GM19372 (cell line): ENCODE results near the gene FAR2.

Experiments used
- ATAC-seq: cut with Tn5 transposase; IDR thresholded peaks from one replicate; pipeline ENCODE4 v1.9.1; 2021; ENCODE audit warnings: mild to moderate bottlenecking, low read depth, moderate library complexity; ENCODE audit not compliant: unreplicated experiment

The FAR2 gene

DNA sequence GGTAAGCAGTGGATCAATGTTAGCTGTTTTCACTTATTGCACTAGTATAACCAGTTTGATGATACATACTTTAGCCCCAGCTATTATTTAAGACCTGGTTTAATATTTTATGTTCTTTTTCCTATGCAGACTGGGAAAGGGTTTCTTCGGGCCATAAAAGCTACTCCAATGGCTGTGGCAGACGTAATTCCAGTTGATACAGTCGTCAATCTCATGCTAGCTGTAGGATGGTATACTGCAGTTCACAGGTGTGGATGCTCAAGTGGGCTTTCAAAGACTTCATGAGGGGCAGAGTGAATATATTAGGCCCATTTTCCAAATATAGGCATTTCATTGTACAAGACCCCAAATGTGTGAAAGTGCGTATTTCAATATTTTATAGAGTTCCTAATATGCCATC, 161.8 kb downstream of the FAR2 start:
- no peak for ATAC-seq

DNA sequence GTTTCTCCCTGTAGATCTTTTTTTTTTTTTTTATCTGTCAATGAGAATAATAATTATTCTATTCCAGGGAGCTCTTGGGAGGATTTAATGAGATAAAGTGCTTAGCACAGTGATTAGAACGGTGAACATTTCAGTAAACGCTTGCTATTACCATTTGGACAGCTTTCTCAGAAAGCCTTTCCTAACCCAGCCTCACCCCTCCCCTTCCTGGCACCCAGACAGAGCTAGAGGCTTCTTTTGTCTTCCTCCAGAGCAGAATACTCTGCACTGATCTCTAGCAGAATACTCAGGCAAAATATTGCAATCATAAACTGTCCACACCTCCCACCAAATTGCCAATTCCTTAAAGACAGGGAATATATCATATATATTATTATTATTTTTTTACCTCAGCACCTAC, 165.3 kb downstream of the FAR2 start:
- ATAC-seq = no peak

DNA sequence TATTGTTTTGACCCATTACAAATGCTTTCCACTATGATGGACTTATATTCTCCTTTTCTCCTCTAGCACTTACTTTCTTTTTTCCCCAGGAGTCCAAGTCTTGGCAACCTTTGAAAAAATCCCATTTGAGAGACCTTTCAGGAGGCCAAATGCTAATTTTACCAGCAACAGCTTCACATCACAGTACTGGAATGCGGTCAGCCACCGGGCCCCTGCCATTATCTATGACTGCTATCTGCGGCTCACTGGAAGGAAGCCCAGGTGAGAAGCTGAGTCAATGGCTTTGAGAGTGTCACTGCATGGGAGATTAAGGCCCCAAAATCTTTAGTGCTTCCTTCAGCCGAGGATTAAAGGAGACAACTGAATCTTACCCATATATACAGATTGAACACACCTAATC, 167.7 kb downstream of the FAR2 start:
- no peak for ATAC-seq

DNA sequence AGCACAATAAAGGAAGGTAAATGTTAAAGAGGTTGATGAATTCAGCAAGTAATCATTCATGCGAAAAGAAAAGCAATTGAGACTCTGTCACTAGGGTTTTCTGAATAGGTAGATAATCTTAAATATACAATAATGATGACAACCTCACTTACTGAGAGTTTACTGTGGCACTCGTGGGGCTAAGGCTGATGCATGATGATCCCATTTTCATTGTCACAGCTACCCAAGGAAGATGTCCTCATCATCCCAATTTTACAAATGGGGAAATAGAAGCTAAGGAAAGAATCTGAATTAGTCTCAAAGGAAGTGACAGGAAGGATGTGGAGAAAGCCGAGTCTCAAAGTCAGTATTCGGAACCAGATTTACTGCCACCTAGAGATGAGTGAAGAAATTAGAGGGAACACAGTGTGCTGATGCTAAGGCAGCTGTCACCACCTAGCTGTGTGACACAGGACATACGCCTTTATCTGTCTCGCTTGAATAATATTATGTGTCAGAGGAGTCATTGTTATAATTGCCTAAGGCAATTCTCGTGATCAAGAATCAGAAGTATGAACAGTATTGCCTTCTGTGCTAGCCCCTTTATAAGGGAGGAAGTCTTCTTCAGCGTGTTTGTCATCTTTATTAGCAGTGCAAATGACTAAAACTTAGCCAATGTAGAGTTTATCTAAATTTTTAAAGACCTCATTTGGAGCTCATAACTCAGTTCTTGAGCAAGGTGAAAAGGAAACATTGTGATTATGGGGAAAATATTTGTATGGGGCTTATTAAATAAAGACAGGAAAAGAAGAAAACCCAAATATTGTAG, 168.7 kb downstream of the FAR2 start:
- ATAC-seq = peak; percentile 99

DNA sequence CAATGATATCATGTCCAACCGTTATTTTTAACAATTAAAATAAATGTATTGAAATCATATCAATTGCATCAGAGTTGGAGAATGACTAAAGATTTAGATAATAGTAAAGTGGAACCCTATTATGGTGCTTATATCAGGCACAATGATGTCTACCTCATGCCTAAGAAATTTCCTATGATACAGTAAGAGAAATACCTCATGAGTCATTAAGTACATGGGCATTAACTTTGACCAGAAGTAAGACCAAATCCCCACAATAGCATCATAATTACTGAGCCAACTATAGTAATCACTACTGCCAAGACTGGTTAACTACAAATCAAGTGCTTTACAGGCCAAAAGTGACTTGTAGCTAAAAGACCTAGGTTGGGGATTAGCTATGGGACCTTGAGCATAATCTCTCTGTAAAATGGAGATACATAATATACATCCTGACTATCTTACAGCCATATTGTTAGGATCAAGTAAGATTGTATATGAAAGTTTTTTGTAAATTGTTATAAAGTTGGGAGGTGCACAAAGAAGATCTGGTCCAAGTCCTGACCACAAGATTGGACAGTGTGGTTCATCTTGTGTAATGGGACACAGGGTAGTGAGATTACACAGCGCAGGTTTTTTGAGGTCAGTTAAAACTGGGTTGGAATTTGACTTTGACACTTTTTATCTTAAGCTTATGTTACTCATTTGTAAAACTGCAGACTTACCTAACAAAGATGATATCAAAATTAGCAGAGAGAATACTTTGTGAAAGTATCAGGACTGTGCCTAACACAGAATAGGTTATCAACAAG, 171.4 kb downstream of the FAR2 start:
- no peak for ATAC-seq

DNA sequence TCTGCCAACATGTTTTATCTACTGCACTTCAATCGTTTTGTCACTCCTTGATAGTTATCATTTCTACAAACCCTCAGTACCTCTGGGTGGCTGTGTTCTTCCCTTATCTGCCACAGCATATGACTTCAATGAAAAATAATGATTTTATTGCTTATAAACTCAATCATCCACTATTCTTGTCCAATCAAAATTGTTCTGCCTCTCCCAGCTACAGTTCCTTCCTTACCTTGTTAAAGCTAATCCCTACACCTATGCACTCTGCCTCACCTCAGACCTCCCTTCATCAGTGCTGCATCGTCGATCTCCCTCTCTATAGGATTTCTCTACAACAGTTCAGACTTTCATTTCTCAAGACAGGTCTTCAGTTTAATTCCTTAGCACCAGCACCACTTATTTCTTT, 173.1 kb downstream of the FAR2 start:
- ATAC-seq = no peak

DNA sequence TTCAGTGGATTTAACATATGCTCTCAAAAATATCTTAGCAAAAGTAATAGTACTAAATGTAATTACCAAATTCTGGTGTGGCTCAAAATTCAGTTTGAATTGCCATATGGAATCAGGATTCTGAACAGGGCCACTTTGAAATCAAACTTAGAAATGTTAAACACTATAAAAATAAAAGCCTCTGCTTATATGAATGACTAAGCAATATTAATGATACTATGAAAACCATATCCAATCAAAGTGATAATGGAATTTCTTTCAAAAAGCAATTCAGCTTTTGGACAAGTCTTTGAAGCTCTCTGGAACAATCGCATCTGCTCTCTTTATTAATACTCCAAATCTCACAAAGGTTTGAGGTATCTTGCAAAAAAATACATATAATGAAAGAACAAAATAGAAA, 180.3 kb downstream of the FAR2 start:
- ATAC-seq = no peak

DNA sequence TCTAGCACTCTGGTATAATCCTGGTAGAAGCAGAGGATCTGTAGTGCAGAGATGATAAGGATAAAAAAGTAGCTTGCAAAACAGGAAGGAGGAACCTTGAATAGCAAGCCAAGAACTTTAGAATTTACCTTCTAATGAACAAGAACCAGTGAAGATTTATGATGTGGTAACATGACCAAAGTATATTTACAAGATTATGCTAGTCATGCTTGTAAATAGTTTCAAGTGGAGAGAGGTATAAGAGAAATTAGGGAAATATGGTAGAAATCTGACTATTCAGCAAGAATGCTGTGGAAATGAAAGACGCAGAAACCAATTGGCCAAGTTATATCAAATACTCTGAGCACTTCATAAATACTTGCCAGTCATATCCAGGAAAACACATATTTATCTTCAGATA, 184.1 kb downstream of the FAR2 start:
- no peak for ATAC-seq

DNA sequence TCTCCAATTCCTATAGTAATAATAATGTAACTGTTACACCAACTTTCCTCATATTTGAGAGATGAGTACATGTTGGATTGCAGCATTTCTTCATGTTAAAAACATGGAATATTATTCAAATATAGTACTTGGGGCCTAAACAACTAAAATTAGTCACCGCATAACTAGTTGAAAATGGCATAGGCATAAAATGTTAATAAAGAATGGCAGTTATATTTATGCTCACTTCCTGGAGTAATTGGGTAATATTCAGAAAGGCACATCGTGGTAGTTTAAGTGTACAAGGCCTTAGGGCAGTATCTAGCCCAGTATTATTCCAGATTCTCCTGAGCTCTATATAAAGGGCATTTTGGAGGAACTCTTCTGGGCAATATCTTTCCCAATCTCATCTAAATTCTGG, 185.9 kb downstream of the FAR2 start:
- no peak for ATAC-seq

DNA sequence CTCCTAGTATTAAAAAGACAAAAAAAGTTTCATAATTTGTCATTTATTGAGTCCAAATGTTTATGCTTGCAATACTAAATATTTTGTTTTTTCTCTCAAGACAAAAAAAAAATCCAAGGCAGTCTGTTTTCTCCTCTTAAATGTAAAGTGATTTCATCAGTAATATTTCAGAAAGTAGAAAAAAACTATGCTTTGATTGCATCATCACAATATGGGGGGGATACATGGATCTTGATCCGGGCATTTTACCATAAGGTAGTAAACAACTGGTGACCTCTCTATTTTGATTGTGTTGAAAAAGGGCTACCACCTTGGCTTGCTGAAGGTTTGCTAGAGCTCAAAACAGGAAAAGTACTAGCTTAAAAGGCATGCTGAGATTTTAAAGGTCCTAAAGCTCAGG, 188.2 kb downstream of the FAR2 start:
- ATAC-seq = no peak

DNA sequence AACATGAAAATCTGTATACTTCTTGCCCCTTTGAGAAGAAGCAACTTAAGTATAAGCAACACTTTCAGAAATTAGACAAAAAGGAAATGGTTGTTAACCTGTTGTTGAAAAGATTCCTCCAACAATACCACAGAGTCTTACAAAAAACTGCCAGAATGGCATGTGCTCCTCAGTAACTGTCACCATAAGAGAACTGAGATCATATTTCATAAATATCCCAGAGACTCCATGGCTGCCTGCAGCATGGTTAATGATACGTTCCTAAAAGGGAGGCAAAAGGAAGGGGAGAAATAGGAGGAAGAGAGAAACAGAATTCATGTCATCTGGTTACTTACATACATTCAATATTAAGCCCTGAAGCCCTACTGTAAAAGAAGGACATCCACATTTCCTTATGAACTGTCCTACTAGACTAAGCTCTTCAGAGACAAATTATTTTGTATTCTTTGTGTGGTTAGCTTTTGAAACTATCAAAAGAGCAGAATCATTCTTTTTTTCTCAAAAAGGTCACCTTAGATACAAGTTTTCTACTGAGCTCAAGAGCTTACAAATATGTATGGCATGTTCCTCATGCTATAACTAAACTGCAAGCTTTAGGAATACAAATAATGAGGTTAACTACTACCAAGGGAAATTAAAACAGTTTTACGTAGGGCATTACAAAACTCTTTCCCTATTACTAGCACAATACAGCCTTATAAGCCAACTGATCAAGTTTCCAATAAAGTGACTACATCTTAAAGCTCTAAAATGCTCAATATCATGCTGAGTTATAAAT, 194.1 kb downstream of the FAR2 start:
- ATAC-seq = no peak

DNA sequence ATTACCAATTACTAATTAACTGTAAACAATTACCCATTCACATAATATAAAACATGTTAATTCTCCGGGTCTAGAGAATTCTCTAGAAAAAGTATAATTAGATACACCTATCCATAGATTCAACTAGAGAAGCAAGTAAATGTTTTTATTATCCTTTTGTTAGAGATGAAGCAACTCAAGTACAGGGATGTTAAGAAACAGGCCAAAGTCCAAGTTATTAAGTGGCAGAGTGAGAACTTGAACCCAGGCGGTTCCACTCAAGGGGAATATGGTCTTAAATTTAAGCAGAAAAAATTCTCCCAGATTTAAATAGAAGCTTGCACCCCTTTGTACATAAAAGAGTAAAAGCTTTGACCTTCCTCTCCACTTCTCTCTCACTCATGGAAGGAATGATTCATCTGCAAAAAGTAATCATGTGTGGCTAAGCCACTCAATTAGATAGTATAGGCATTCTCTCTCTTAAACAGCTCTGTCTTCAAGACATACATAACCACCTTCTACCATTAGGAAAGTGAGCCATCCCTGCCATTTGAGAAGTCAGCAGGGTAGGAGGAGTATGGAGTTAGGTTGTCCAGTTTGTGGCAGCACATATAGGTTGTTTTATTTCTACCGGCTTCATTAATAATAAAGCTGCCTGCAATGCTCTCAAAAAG, 197.8 kb downstream of the FAR2 start:
- ATAC-seq = no peak

DNA sequence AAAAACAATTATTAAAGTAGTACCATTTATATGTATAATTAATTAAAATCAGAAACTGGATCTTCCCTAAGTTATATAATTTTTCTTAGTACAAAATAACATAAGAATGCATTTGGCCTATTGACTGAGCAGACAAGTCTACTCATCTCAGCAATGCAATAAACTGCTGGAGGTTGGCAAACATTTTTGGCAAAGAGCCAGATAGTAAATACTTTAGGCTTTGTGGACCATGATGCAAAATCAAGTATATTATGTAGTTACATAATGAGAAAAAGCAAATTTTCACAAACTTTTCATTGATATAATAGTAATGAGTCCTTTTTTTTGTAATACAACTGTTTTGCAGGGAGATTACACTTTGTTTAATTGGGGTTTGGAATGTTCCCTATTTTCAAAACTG, 201.0 kb downstream of the FAR2 start:
- ATAC-seq = no peak

DNA sequence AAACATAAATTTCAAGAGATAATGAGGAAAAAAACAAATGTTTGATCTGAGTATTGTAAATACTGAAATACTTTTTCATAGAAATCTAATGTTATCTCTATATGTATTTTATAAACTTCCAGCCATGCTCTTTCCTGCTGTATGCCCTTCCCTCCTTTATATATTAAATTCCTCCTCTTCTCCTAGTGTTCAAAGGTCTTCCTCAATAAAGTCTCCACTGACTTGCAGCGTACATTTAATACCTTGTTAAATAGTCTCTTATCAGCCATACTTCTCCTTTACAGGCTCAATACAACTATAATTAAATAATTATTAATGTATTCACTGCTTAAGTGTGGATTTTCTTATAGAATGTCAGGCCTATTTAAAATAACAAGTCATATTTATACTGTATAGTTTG, 205.9 kb downstream of the FAR2 start:
- no peak for ATAC-seq

DNA sequence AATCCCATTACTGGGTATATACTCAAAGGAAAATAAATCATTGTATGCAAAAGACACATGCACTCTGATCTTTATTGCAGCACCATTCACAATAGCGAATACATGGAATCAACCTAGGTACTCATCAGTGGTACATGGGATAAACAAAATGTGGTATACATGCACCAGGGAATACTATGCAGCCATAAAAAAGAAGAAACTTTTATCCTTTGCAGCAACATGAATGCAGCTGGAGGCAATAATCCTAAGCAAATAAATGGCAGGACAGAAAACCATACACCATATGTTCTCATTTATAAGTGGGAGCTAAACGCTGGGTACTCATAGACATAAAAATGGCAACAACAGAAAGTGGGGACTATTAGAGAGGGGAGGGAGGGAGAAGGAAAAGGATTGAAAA, 216.0 kb downstream of the FAR2 start:
- no peak for ATAC-seq

DNA sequence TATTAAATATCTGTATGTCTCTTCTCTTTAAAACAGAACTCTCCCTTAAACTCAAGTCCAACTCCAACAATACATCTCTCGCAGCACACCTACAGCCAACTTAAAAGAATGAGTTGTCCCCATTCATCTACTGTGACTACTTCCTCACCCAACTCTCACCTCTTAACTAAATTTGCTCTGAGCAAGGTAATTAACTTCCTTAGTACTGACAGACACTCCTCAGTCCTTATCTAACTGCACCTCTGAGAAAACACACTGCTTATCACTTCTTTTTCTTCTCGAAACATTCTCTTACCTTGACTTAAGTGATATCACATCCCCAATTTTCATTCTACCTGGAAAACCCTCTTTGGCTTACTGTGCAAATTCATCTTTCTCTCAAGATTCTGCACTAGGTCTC, 224.9 kb downstream of the FAR2 start:
- no peak for ATAC-seq

DNA sequence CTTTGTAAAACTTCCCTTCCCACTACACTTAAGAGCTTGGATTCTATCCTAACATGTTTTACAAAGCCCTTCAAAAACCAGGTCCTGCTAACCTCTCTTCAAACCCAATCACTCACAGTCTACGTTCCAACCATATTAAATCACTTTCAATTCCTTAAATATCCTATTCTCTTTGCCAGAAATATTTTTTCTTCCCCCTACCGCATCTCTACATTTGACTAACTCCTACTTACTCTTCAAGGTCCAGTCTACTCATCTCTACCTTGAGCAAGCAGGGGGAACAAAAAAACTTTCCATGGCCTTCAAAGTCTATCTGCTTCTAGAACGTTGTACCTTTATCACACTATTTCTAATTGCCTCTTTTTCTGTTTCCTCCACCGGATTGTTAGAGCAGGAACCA, 225.8 kb downstream of the FAR2 start:
- ATAC-seq = no peak

DNA sequence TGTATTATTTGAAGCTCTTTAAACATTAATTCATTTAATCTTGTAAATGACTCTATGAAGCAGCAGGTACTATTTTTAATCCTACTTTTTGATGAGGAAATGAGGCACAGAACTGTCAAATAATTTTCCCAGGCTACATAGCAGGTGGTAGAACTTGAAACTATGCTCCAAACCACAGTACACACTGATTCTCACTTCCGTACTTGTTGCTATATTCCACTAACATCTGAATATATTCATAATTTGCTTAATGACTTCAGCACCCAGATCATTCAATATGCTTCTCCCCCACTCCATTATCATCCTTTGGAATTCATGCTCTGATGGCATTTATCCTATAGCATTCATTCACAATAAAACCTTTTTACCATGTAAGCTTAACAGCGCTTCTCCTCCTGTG, 227.0 kb downstream of the FAR2 start:
- no peak for ATAC-seq

DNA sequence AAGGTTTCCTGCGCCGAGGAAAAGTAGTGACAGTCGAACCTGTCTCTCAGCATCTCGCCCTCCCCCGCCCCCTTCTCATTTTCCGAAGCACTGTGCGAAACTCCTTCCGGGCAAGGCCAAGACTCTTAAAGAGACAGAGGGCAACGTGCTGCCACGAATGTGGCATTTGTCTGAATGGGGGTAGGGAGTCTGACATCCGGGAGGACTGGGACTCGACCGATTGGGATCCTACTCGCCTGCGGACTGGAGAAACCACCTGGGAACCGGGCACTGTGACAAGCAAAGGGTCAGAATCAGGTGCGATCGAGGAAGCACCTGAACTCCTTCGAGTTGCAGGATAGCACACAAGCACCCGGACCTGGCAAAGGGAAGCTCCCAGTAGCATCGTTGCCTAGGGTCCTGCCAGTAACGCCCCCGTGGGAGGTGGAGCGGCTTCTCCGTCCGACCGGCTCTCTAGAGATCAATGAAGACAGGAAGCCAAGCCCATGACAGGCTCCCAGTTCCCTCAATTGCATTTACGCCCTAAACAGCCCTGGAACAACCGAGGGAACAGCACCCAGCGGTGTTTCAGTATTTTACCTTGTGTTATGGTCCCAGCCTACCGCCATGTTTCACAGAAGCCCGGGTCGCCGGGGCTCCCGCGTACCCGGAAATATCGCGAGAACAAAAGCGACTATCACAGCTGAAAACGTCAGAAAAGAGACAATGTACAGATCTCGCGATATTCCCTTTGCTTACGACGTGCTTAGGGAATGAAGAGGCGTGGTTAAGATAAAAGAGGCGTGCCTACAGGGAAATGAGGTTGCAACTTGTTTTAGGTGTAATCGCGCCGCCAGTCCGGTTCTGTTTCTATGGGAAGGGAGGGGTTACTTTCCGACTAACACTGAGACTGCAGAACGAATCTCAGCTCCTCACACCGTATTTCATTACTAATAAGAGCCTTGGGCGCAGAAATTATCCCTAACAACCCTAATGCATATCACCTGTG, 231.8 kb downstream of the FAR2 start, which contains the start of gene ERGIC2:
Gene ERGIC2 (minus strand): TSS at position 637 of the 988 bp plus-strand sequence. CDS start 9,539 bp downstream, outside the sequence.
- peak; percentile 92 for ATAC-seq
